ENCODE data around the gene ITIH1.
"Not testable (repeated sequence)": the region's sequence is repeated elsewhere in the genome, so short reads cannot be mapped to it uniquely, and the experiment has no call there.

The ITIH1 gene

DNA sequence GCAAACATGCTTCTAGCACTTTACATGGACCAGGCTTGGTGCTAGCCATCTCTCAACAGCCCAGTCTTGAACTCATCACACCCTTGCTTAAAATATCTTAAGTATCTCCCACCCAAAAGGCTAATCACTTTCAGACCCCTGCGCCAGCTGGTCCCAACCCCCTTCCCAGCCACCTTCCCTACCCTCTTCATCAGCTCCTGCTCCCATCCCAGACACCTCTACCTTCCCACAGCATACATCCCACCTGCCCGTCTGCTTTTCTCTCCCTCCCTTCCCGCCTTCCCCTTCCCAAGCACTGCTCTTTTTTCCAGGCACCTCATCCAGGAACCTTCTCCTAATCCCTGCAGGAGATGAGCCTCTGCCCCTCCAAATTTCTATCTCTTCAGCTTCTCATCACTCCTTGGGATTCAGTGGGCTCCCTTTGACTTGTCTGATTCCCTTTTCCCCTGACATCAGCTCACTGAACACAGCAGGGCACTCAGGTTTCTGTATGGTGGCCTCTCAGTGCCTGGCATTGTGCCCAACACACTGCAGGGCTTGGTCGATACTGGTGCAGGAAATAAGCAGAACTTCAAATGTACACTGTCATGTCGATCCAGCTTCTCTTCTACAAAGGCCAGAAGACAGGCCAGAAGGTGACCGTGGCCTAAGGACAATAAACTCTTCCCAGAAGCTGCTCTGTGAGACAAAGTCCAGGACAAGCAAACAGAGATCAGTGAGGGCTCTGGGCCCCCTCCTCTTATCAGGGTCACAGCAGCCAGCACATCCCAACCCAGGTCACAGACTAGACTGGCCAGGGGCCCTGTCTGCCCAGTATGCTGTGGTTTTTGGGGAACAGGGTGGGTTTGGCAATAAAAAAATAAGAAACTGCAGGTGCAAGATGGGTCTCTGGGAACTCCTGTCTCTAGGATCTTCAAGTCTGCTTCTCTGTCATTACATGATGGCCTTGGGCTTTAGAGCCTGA, 2.2 kb upstream of the ITIH1 start:
- no peak overlapping the region for H3K4me3 ChIP-seq (ENCODE audit: low read depth, low read length)
- TF ChIP-seq, protein P1, sequence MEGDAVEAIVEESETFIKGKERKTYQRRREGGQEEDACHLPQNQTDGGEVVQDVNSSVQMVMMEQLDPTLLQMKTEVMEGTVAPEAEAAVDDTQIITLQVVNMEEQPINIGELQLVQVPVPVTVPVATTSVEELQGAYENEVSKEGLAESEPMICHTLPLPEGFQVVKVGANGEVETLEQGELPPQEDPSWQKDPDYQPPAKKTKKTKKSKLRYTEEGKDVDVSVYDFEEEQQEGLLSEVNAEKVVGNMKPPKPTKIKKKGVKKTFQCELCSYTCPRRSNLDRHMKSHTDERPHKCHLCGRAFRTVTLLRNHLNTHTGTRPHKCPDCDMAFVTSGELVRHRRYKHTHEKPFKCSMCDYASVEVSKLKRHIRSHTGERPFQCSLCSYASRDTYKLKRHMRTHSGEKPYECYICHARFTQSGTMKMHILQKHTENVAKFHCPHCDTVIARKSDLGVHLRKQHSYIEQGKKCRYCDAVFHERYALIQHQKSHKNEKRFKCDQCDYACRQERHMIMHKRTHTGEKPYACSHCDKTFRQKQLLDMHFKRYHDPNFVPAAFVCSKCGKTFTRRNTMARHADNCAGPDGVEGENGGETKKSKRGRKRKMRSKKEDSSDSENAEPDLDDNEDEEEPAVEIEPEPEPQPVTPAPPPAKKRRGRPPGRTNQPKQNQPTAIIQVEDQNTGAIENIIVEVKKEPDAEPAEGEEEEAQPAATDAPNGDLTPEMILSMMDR (IDR thresholded peaks at IDR 0.05; ENCODE audit: insufficient read depth, low read depth, low read length, missing control alignments) = no peak
- DNase-seq (ENCODE audit: low read depth) = no peak

DNA sequence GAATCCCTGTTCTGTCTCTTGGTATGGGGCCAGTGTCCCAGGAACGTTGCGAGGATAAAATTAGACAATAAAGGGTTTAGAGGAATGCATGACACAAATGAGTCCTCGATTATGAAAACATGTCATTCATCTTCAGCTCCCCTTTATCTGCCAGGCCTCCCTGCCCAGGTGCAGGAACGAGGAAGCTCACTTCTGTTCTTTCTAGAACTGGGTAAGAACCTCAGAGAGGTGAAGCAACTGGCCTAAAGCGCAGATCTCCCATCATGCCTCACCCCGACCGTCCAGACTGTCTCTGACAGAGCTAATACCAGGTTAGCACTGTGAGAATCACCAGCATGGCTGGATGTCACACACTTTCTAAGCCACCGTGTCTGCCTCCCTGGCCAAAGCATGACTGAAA, 1.5 kb upstream of the ITIH1 start:
- DNase-seq (ENCODE audit: low read depth) = no peak
- no peak overlapping the region for H3K4me3 ChIP-seq (ENCODE audit: low read depth, low read length)
- TF ChIP-seq, protein P1 (IDR thresholded peaks at IDR 0.05; ENCODE audit: insufficient read depth, low read depth, low read length, missing control alignments) = no peak

DNA sequence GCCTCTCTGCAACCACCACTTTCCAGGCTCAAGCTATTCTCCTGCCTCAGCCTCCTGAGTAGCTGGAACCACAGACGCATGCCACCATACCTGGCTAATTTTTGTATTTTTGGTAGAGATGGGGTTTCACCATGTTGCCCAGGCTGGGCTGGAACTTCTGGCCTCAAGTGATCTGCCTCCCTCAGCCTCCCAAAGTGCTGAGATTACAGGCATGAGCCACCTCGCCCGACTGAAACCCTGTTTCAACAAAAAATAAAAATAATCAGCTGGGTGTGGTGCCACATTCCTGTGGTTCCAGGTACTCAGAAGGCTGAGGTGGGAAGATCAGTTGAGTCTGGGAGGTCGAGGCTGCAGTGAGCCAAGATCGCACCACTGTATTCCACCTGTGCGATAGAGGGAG, 913 bp upstream of the ITIH1 start:
- not testable (repeated sequence) for H3K4me3 ChIP-seq (ENCODE audit: low read depth, low read length); DNase-seq (ENCODE audit: low read depth)

DNA sequence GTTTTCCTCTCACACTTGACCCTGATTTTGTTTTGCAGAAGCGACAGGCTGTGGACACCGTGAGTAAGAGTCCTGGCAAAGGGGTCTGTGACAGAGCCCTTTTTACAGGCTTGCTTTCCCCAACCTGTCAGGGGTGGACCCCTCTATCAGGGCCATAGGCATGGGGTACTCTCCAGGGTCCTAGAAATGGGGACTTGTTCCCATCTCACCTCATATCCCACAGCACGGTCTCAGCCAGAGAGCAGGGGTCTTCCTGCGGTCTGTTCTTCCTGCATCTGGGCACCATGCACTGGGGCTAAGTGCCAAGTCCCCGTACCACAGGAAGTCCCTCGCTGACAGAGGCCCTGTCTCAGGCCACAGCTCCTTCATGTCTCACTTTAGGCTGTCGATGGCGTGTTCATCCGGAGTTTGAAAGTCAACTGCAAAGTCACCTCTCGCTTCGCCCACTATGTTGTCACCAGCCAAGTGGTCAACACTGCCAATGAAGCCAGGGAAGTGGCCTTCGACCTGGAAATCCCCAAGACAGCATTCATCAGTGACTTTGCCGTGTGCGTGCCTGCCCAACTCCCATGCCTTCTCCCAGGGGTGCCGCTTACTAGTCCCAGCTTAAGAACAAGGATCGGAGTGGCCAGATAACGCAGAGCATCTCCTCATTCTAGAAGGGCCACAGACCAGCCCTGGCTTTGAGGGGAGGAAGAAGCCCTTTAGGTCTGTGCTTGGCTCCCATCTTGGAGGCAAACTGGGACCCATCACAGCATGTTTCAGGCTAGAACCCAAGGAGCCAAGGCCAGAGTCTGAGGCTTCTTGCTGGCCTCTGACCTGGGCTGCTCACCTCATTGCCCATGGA, 783 bp downstream of the ITIH1 start:
- DNase-seq (ENCODE audit: low read depth) = no peak
- H3K4me3 ChIP-seq (ENCODE audit: low read depth, low read length) = no peak overlapping the region
- TF ChIP-seq, protein P1 (IDR thresholded peaks at IDR 0.05; ENCODE audit: insufficient read depth, low read depth, low read length, missing control alignments) = no peak

DNA sequence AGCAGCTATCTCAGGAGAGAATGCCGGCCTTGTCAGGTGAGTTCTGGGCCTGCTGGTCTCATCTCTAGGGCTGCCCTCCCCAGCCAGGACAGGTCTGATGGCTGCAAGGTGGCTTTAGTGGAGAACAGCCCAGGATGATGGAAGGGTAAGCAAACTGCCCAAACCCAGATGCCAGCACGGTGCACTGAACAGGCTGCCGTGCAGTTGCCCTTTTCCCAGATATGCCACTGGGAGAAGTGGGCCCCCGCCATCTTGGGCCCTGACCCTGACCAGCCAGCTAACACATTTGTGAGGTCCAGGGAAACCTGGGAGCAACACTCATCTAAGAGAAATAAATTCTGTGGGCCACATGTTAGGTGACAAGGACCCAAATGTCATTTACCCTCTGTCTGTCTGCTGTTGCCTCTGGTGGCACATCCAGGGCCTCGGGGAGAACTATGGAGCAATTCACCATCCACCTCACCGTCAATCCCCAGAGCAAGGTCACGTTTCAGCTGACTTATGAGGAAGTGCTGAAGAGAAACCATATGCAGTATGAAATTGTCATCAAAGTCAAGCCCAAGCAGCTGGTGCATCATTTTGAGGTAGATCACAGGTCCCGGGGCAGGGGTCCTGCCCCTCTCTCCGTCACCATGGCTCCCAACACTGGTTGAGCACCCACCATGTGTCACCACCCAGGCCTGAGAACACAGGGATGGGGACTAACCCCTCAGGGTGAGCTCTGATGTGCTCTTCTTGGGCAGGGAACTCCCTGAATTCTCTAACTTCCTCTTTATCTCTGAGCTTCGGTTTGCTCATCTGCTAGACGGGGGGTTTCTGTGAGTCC, 1.8 kb downstream of the ITIH1 start:
- H3K4me3 ChIP-seq (ENCODE audit: low read depth, low read length) = no peak overlapping the region
- peak; percentile 55 for DNase-seq (ENCODE audit: low read depth)
- TF ChIP-seq, protein P1 (IDR thresholded peaks at IDR 0.05; ENCODE audit: insufficient read depth, low read depth, low read length, missing control alignments) = no peak

DNA sequence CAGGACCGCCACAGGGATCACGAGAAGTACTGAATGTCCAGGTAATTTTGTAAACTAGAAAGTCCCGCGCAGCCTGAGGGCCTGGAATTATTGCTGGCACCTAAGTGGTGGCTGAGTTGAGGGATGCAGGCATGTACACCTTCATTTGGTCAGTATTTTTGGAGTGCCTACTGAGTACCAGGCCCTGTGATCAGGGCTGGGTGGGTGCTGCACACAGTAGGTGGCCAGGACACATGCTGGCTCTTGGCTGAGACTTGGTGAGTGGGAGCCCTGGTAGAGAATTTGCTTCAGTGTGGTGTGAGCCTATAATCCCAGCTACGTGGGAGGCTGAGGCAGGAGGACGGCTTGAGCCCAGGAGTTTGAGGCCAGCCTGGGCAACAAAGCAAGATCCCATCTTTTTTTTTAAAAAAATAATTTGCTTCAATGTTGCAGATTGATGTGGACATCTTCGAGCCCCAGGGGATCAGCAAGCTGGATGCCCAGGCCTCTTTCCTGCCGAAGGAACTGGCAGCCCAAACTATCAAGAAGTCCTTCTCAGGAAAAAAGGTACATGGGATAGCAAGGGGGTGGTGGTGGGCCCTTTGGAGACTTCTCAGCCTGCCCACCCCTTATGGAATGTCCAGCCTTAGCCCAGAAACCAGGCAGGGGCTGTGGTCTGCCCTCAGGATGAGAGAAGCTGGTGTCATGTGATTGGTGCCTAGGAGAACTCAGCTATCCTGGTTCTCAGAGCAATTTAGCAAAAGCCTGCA, 2.6 kb downstream of the ITIH1 start:
- H3K4me3 ChIP-seq (ENCODE audit: low read depth, low read length) = no peak overlapping the region
- TF ChIP-seq, protein P1 (IDR thresholded peaks at IDR 0.05; ENCODE audit: insufficient read depth, low read depth, low read length, missing control alignments) = no peak
- no peak for DNase-seq (ENCODE audit: low read depth)
